ENCODE results near the gene IFI27L1. TPM values are rescaled to one million over a fixed set of nuclear protein-coding genes. Genes with fewer than 3 reads are reported as not detected.

IFI27L1 gene
- total RNA-seq, 1 donor from 2014 or later, result 40.2 TPM

DNA sequence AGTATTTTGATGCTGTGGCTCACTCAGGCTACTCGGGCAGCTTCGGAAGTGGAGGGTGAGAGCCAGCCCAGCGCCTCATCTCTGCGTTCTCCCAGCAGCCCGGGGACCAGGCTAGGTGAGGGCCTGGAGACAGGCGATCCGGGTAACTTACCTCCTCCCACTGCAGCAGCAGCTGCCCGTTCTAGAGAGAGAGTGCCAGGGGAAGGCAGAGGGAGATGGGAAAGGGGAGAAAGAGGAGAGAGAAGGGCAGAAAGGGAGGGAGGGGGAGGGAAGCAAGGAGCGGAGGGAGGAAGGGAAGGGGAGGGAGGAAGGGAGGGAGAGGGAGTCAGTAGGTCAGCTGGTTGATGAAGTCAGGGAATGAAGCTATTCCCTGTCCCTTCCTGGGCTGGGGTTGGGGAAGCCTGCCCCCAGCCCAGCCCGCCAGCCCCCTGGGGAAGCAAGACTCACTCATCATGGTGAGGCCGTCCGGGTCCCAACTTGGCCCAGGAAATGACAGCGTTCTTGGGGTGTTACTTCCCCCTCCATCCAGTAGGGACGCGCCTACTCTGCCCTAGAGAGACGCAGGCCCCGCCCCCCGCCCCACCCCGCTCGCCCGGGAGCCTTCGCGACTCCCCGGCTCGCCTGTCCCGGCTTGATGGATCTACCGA is 48.1 kb downstream of the IFI27L1 start, which contains the start of gene IFI27L2:
Gene IFI27L2, minus strand, starts transcription at position 494 of the 647 bp plus-strand sequence. Its CDS starts 40 bp downstream, at position 454.
- DNase-seq (ENCODE audit: low read depth), result no peak
- TF ChIP-seq, protein P1, sequence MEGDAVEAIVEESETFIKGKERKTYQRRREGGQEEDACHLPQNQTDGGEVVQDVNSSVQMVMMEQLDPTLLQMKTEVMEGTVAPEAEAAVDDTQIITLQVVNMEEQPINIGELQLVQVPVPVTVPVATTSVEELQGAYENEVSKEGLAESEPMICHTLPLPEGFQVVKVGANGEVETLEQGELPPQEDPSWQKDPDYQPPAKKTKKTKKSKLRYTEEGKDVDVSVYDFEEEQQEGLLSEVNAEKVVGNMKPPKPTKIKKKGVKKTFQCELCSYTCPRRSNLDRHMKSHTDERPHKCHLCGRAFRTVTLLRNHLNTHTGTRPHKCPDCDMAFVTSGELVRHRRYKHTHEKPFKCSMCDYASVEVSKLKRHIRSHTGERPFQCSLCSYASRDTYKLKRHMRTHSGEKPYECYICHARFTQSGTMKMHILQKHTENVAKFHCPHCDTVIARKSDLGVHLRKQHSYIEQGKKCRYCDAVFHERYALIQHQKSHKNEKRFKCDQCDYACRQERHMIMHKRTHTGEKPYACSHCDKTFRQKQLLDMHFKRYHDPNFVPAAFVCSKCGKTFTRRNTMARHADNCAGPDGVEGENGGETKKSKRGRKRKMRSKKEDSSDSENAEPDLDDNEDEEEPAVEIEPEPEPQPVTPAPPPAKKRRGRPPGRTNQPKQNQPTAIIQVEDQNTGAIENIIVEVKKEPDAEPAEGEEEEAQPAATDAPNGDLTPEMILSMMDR (conservative IDR thresholded peaks at IDR 0.05; ENCODE audit: low read depth, low read length), result peak; percentile 25
- H3K4me3 ChIP-seq (ENCODE audit: low read depth, low read length), result peak within 1 kb of the TSS; percentile 75

DNA sequence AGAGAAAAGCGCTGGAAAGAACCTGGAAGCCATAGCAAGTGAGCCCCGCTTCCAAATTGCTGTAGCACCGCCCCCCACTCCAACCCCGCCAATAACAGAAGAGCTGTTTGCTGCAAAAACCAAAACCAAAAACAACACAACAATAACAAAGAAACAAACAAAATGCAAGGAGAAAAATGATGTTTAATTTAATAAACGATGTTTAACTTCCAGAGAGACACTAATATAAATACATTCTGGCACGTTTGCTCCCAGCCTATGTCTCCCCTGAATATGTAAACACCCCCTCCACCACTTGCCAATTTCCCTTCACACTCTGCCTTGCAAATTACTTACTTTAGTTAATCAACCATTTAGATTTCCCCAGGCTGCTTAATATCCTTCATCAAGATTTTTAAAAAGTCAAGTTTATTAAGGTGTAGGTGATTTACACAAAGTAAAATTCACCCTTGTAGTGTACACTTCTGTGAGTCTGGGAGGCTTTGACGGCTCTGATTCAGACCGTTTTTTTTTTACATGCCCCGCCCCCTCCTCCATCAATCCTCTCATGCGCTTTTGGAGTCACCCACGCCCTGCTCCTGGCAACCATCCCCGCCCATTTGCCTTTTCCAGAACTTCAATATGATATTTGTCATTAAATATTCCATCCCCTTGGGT is 48.8 kb downstream of the IFI27L1 start:
- peak overlapping the region; percentile 75 for H3K4me3 ChIP-seq (ENCODE audit: low read depth, low read length)
- TF ChIP-seq, protein P1 (conservative IDR thresholded peaks at IDR 0.05; ENCODE audit: low read depth, low read length), result no peak
- DNase-seq (ENCODE audit: low read depth), result no peak

DNA sequence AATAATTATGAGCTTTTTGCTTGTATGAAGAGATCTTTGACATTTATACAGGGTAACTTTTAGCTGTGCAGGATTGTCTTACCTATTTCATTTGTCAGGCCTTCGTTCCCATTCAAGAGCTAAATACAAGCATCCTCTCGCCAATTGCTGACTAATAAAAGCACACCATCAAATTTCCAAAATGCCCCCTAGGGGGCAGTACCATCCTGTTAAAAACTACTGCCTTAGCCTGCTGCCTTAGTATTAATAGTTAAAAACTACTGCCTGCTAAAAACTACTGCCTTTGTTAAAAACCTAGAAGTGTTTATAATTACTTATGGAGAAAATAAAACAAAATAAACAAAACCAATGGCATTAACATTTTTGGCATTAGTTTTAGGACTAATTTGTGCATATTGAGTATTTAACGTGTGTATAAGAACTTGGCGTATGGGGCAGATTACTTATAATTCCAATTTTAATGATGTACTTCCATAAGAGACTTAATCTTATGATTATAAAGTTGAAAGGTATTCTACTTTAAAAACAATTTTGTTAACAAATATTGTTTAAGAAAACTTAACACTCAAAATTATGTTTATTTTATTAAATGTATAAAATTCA is 51.3 kb downstream of the IFI27L1 start:
- DNase-seq (ENCODE audit: low read depth), result no peak
- TF ChIP-seq, protein P1 (conservative IDR thresholded peaks at IDR 0.05; ENCODE audit: low read depth, low read length), result peak; percentile 82

DNA sequence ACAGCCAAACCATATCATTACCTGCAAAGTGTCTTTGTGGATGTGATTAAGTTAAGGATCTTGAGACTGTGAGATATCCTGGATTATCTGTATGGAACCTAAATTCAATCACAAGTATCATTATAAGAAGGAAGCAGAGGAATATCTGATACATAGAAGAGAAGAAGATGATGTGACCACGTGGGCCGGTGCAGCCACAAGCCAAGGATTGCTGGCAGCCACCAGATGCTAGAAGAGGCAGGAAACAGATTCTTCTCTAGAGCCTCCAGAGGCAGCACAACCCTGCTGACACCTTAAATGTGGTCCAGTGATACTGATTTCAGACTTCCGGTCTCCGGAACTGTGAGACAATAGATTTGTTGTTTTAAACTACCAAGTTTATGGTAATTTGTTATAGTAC is 54.4 kb downstream of the IFI27L1 start:
- no peak for DNase-seq (ENCODE audit: low read depth)
- H3K4me3 ChIP-seq (ENCODE audit: low read depth, low read length), result no peak overlapping the region
- TF ChIP-seq, protein P1 (conservative IDR thresholded peaks at IDR 0.05; ENCODE audit: low read depth, low read length), result no peak

More for the DNA sequence above, 51.3 kb downstream of the IFI27L1 start:
- H3K4me3 ChIP-seq (ENCODE audit: low read depth, low read length), result no peak overlapping the region

DNA sequence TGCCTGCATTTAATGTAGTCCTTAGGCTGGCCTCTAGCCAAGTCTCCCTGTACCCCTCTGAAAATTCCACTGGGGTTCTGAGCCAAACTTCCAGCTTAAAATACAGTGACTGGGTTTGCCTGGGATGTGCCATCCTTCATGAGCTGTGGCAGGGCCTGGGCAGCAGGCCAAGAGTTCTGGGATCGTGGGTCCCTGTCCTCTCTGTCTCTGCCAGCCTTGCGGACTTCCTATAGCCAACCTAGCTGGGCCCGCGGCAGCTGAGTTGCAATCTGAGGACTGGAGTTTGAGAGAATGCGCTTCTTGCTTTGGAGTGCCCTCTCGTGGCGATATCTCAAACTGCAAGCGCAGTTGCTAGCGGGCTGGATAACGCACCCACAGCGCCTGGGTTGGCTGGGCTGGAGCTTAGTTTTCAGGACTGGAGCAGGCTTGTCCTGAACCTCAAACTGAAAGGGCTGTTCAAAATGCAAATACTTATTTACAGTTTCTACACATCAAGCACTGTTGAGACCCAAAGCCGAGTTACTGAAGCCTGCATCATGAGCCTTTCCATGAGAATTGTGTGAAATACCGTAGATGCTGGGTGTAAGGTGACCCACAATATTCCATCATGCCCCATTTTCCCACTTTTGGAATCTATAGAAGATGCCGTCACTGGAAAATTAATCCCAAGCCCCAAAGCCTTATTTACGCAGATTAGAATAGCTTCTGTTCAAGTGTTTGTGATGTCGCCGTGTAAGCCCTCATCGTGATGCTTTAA is 55.6 kb downstream of the IFI27L1 start:
- DNase-seq (ENCODE audit: low read depth), result no peak
- TF ChIP-seq, protein P1 (conservative IDR thresholded peaks at IDR 0.05; ENCODE audit: low read depth, low read length), result peak; percentile 98
- no peak overlapping the region for H3K4me3 ChIP-seq (ENCODE audit: low read depth, low read length)

DNA sequence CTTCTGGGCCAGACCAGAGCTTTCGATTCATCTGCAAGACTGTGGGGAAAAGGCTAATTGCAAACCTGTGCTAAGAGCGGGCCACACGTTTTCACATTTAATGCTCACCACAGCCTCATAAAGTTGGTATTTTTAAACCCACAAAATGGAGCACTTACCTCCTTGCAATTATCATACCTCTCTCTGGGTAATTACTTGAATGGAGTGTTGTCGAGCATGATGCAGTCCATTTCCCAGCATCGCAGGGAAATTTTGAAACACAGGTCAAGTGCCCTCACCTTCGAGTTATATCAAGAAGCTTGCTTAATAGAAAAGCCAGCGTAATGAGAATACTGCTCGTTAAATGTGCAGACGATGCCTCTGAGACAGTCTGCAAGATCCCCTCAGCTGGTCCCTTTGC is 57.1 kb downstream of the IFI27L1 start:
- H3K4me3 ChIP-seq (ENCODE audit: low read depth, low read length), result no peak overlapping the region
- no peak for DNase-seq (ENCODE audit: low read depth)
- TF ChIP-seq, protein P1 (conservative IDR thresholded peaks at IDR 0.05; ENCODE audit: low read depth, low read length), result no peak
